ENCODE measurements around the gene TAF8.

- TF ChIP-seq CTCF (IDR thresholded peaks at IDR 0.05; ENCODE audit: insufficient read depth, low read length) = no peak
- no peak for TF ChIP-seq REST (IDR thresholded peaks at IDR 0.05; ENCODE audit: insufficient replicate concordance, low read depth)
- no peak for TF ChIP-seq POLR2AphosphoS5 (IDR thresholded peaks at IDR 0.05; ENCODE audit: low read depth)
These were observed 18.7 kb downstream of the TAF8 start for GRCh38 chr6:42068872-42069522.
